Measurements from ENCODE around the gene GET4. TPM values are rescaled to one million over a fixed set of nuclear protein-coding genes. Genes with fewer than 3 reads are reported as not detected.

The GET4 gene
- total and polyA plus RNA-seq, 10 of the 15 experiments (the other 5 are each of a cell fraction or from before 2014, with no cell fraction given) = 0.66 to 73.8 (median 34.0) TPM

GRCh38 chr7:863106-863505 is 13.2 kb upstream of the GET4 start:
- Histone ChIP-seq H3K9ac (ENCODE audit: control insufficient read depth, insufficient read depth, low read length) (no peak overlapping the region), H3K4me1 (ENCODE audit: control insufficient read depth, insufficient read depth, low read length) (no peaks in the 10 kb centered on the region), H3K79me2 (ENCODE audit: control insufficient read depth, insufficient read depth, low read length) (no peaks in the 10 kb centered on the region), H3K4me3 (no peak overlapping the region), H3K4me2 (ENCODE audit: control insufficient read depth, insufficient read depth) (no peak overlapping the region), H3K27ac (ENCODE audit: control insufficient read depth, insufficient read depth) (no peak overlapping the region), H3K27me3 (replicated peaks in 1 of 2; ENCODE audit: control insufficient read depth in 2 of 2, insufficient read depth in 2 of 2, low read length in 1 of 2) (no peaks in the 10 kb centered on the region), H4K20me1 (ENCODE audit: control insufficient read depth, insufficient read depth) (no peaks in the 10 kb centered on the region), H3K9me3 (replicated peaks; ENCODE audit: control insufficient read depth, insufficient read depth, low read length) (no peaks in the 10 kb centered on the region), H2AFZ (ENCODE audit: control insufficient read depth, low read depth, low read length) (no peak overlapping the region), H3K36me3 (ENCODE audit: control insufficient read depth in 2 of 2, insufficient read depth in 2 of 2, low read length in 1 of 2) (peaks cover 21 to 35% of the 10 kb centered on the region in 2 experiments)
- POLR2A ChIA-PET = no interaction called here
- 89% methylated on average over 16 of the region's 16 CpGs for WGBS (ENCODE audit: insufficient coverage, insufficient replicate concordance, low lambda C conversion rate, missing lambda C conversion rate)
- RAD21 ChIA-PET (ENCODE audit: unreplicated experiment) = interaction anchor here (1.4 kb wide), 1 partner anchor 10 kb away, joined by 3 read pairs; no protein-coding TSS in a partner anchor
- DNase-seq (ENCODE audit: low read depth, low spot score) (no peak), FAIRE-seq (no peak), ATAC-seq (no peak)
- SMC1A ChIA-PET (ENCODE audit: uncharacterized antibody, unreplicated experiment) = interaction anchor here (0.6 to 1.4 kb wide), 2 partner anchors 10 to 74 kb away, joined by 3 to 4 read pairs; no protein-coding TSS in a partner anchor
- BruUV-seq (replicated peaks) = no TSS peak
- in situ Hi-C loops (cut with MboI) (no loop called here), intact Hi-C loops (cut with micrococcal nuclease; ENCODE audit: unreplicated experiment) (no loop called here)
- CTCF ChIA-PET = interaction anchor here (3.2 kb wide), 1 partner anchor 10 kb away, joined by 13 read pairs; no protein-coding TSS in a partner anchor
- TF ChIP-seq YBX1 (IDR thresholded peaks at IDR 0.05) (no peak), NFYB (IDR thresholded peaks at IDR 0.05; ENCODE audit: insufficient read depth, low read depth, low read length) (no peak), IKZF1 (conservative IDR thresholded peaks at IDR 0.05) (no peak), PAX8 (IDR thresholded peaks at IDR 0.05) (no peak), USF2 (IDR thresholded peaks at IDR 0.05; ENCODE audit: borderline replicate concordance, low read depth, low read length) (no peak), RELB (IDR thresholded peaks at IDR 0.05; ENCODE audit: low read depth) (no peak), BHLHE40 (IDR thresholded peaks at IDR 0.05; ENCODE audit: borderline replicate concordance in 1 of 2, low read depth in 2 of 2, low read length in 1 of 2) (no peak), MEF2A (IDR thresholded peaks at IDR 0.05; ENCODE audit: insufficient read depth, low read depth, low read length) (no peak), EGR1 (IDR thresholded peaks at IDR 0.05; ENCODE audit: borderline replicate concordance in 1 of 2, low read depth in 2 of 2, low read length in 2 of 2) (no peak), CHD2 (IDR thresholded peaks at IDR 0.05; ENCODE audit: borderline replicate concordance, low read depth, low read length) (no peak)
- TF ChIP-seq, protein P1, sequence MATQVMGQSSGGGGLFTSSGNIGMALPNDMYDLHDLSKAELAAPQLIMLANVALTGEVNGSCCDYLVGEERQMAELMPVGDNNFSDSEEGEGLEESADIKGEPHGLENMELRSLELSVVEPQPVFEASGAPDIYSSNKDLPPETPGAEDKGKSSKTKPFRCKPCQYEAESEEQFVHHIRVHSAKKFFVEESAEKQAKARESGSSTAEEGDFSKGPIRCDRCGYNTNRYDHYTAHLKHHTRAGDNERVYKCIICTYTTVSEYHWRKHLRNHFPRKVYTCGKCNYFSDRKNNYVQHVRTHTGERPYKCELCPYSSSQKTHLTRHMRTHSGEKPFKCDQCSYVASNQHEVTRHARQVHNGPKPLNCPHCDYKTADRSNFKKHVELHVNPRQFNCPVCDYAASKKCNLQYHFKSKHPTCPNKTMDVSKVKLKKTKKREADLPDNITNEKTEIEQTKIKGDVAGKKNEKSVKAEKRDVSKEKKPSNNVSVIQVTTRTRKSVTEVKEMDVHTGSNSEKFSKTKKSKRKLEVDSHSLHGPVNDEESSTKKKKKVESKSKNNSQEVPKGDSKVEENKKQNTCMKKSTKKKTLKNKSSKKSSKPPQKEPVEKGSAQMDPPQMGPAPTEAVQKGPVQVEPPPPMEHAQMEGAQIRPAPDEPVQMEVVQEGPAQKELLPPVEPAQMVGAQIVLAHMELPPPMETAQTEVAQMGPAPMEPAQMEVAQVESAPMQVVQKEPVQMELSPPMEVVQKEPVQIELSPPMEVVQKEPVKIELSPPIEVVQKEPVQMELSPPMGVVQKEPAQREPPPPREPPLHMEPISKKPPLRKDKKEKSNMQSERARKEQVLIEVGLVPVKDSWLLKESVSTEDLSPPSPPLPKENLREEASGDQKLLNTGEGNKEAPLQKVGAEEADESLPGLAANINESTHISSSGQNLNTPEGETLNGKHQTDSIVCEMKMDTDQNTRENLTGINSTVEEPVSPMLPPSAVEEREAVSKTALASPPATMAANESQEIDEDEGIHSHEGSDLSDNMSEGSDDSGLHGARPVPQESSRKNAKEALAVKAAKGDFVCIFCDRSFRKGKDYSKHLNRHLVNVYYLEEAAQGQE (IDR thresholded peaks at IDR 0.05; ENCODE audit: low read depth, low read length) = no peak
- TF ChIP-seq, protein P2, sequence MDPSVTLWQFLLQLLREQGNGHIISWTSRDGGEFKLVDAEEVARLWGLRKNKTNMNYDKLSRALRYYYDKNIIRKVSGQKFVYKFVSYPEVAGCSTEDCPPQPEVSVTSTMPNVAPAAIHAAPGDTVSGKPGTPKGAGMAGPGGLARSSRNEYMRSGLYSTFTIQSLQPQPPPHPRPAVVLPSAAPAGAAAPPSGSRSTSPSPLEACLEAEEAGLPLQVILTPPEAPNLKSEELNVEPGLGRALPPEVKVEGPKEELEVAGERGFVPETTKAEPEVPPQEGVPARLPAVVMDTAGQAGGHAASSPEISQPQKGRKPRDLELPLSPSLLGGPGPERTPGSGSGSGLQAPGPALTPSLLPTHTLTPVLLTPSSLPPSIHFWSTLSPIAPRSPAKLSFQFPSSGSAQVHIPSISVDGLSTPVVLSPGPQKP (IDR thresholded peaks at IDR 0.05; ENCODE audit: low read depth, low read length) = no peak
